Stimulated activated CD8-positive, alpha-beta memory T cell treated with anti-CD3 and anti-CD28 coated beads, Interleukin-7, amount 100 ng/mL, for 1 hour (primary cell): Measurements from ENCODE around the gene ZNF335.
"Not testable (repeated sequence)": the region's sequence is repeated elsewhere in the genome, so short reads cannot be mapped to it uniquely, and the experiment has no call there.

ENCODE experiments used
- DNase-seq, 2 donors: peaks; one replicate each; pipeline ENCODE4 v3.0.0-alpha.2; 2020; ENCODE audit warnings: low read depth in 2 of 2

ZNF335 gene

GRCh38 chr20:46004187-46004586, 32.2 kb upstream of the ZNF335 start:
- DNase-seq, result no peak

GRCh38 chr20:46002008-46002407, 30.0 kb upstream of the ZNF335 start:
- no peak for DNase-seq

- no peak for DNase-seq
These were observed 29.5 kb upstream of the ZNF335 start for GRCh38 chr20:46001498-46001897.

GRCh38 chr20:46000262-46000996, 28.4 kb upstream of the ZNF335 start:
- DNase-seq, result no peak

- DNase-seq, result no peak
These were observed 27.7 kb upstream of the ZNF335 start for GRCh38 chr20:45999557-46000261.

GRCh38 chr20:45998761-45999160, 26.8 kb upstream of the ZNF335 start:
- DNase-seq, result no peak

GRCh38 chr20:45998337-45998736, 26.3 kb upstream of the ZNF335 start:
- DNase-seq, result no peak

- DNase-seq, result no peak
These were observed 25.2 kb upstream of the ZNF335 start for GRCh38 chr20:45997187-45997586.

GRCh38 chr20:45995495-45996097, 23.6 kb upstream of the ZNF335 start:
- DNase-seq, result not testable (repeated sequence)

GRCh38 chr20:45994761-45995493, 22.9 kb upstream of the ZNF335 start:
- DNase-seq, result no peak

GRCh38 chr20:45993197-45993951, 21.4 kb upstream of the ZNF335 start:
- no peak for DNase-seq

- no peak for DNase-seq
These were observed 19.6 kb upstream of the ZNF335 start for GRCh38 chr20:45991616-45992015.

GRCh38 chr20:45988830-45989229, 16.8 kb upstream of the ZNF335 start:
- not testable (repeated sequence) for DNase-seq

- DNase-seq, result peak in 1 of 2 donors; percentile 64
These were observed 15.2 kb upstream of the ZNF335 start for GRCh38 chr20:45987108-45987780.

GRCh38 chr20:45985573-45985972, 13.6 kb upstream of the ZNF335 start:
- no peak for DNase-seq

- DNase-seq, result no peak
These were observed 11.3 kb upstream of the ZNF335 start for GRCh38 chr20:45983279-45983743.

- DNase-seq, result no peak
These were observed 9.3 kb upstream of the ZNF335 start for GRCh38 chr20:45981261-45981660.

- DNase-seq, result no peak
These were observed 4.1 kb upstream of the ZNF335 start for GRCh38 chr20:45976086-45976485.

- DNase-seq, result no peak
These were observed 3.7 kb upstream of the ZNF335 start for GRCh38 chr20:45975686-45976085.

GRCh38 chr20:45974896-45975565, 3.0 kb upstream of the ZNF335 start:
- no peak for DNase-seq
